ENCODE results near the gene HIP1R. TPM values are rescaled to one million over a fixed set of nuclear protein-coding genes. Genes with fewer than 3 reads are reported as not detected.

The HIP1R gene
- total and polyA plus RNA-seq, 10 of the 15 experiments (the other 5 are each of a cell fraction or from before 2014, with no cell fraction given), result 0.18 to 27.7 (median 11.7) TPM

DNA sequence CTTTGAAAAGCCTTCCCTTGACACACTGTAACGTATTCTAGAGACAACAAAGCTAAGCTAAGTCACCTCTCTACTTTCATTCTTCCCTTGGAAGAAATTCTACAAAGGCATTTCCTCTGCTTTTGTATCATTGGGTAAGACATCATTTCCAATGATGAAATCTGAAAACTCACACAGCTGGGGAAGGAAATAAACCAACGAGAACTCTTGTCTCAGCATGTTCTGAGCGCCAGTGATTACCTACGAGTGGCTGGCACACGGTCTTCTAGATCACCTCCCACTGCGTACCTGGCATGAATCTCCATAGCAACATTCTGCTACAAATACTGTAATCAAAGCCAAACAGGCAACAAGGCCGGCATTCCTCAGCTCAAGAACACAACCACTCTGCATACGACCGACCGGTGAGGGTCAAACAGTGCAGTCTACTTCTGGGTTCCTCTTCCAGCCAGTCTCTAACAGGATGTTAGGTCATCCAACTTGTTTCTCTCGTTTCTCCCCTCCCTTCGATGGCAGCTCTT is 53.0 kb downstream of the HIP1R start (continued):
- TF ChIP-seq PAX8 (IDR thresholded peaks at IDR 0.05), result no peak
- TF ChIP-seq IKZF1 (conservative IDR thresholded peaks at IDR 0.05), result no peak
- no peak for TF ChIP-seq SMC3 (IDR thresholded peaks at IDR 0.05; ENCODE audit: borderline replicate concordance, low read length)
- no peak for TF ChIP-seq SMARCA5 (IDR thresholded peaks at IDR 0.05)
- TF ChIP-seq CHD4 (IDR thresholded peaks at IDR 0.05), result no peak
- no peak for TF ChIP-seq ZNF384 (IDR thresholded peaks at IDR 0.05; ENCODE audit: borderline replicate concordance, low read depth, low read length)
- no peak for TF ChIP-seq POLR2AphosphoS5 (IDR thresholded peaks at IDR 0.05; ENCODE audit: low read length)

DNA sequence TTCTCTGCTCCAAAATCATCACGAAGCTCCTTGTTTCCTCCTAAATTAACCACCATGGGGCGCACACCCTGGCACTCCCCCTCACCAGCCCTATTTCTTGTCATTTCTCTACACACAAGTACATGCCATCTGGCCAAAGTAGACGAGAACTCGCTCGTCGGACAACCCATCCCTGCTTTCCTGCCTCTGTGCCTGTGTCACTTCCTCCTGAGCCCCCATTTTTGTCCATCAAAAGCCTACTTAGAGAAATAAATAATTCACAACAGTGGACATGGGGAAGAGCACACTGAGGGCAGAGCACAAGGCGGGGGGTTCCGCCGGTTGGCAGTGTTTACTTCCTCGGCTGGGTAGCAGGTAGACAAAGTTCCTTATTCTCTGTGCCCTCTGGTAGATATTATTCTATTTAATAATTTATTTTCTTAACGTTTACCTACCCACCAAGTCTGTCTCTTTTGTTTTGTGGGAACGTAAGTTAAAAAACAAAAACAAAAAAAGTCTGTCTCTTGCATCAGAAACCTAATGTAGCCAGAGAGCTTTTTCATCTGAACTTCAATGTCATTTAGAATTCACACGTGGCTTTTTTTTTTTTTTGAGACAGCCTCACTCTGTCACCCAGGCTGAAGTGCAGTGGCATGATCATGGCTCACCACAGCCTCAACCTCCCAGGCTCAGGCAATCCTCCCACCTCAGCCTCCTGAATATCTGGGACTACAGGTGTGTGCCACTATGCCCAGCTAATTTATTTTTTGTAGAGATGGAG is 54.7 kb downstream of the HIP1R start:
- H2AFZ ChIP-seq (ENCODE audit: control insufficient read depth, low read depth, low read length), result no peak overlapping the region
- ChIA-PET RAD21 (ENCODE audit: unreplicated experiment) (interaction anchor here (0.7 to 3.2 kb wide), 9 partner anchors 9 to 389 kb away, joined by 3 to 17 read pairs (median 3); partner anchors contain the start of gene ZCCHC8), POLR2A (interaction anchor here (0.7 to 4.5 kb wide), 7 partner anchors 8 to 344 kb away, joined by 3 to 23 read pairs (median 12); partner anchors contain the start of gene MTRFR), SMC1A (ENCODE audit: uncharacterized antibody, unreplicated experiment) (interaction anchor here (1.2 to 7.6 kb wide), 9 partner anchors 10 to 103 kb away, joined by 4 to 64 read pairs (median 6); no protein-coding TSS in a partner anchor), CTCF (interaction anchor here (1.6 to 12.3 kb wide), 5 partner anchors 8 to 63 kb away, joined by 4 to 107 read pairs (median 11); no protein-coding TSS in a partner anchor)
- DNase-seq (ENCODE audit: low read depth, low spot score) (no peak), ATAC-seq (no peak), FAIRE-seq (no peak)
- no peaks in the 10 kb centered on the region; the same call in 1 of the 2 replicates for H4K20me1 ChIP-seq (ENCODE audit: control insufficient read depth, insufficient read depth)
- no peaks in the 10 kb centered on the region for H3K9me3 ChIP-seq (replicated peaks; ENCODE audit: control insufficient read depth, insufficient read depth, low read length)
- 0 out of 2 replicates have a peak overlapping the region, but pooled peaks have one; percentile 22 for H3K27ac ChIP-seq (ENCODE audit: control insufficient read depth, insufficient read depth)
- no peak overlapping the region for H3K4me3 ChIP-seq
- peak overlapping the region; percentile 73 for H3K4me2 ChIP-seq (ENCODE audit: control insufficient read depth, insufficient read depth)
- H3K9ac ChIP-seq (ENCODE audit: control insufficient read depth, insufficient read depth, low read length), result peak overlapping the region; percentile 17; the same call in 1 of the 2 replicates
- 74% methylated on average over 13 of the region's 13 CpGs for WGBS (ENCODE audit: insufficient coverage, insufficient replicate concordance, low lambda C conversion rate, missing lambda C conversion rate)
- no TSS peak for BruUV-seq (replicated peaks)
- no peaks in the 10 kb centered on the region for H3K27me3 ChIP-seq (replicated peaks in 1 of 2; ENCODE audit: control insufficient read depth in 2 of 2, insufficient read depth in 2 of 2, low read length in 1 of 2)
- in situ Hi-C loops (cut with MboI), result no loop called here
- intact Hi-C loops (cut with micrococcal nuclease; ENCODE audit: unreplicated experiment), result loop anchor here (10.0 kb wide), 1 partner anchor 1885 kb away; no protein-coding TSS in a partner anchor
- TF ChIP-seq FOXK2 (IDR thresholded peaks at IDR 0.05), result no peak
- TF ChIP-seq, protein P1, sequence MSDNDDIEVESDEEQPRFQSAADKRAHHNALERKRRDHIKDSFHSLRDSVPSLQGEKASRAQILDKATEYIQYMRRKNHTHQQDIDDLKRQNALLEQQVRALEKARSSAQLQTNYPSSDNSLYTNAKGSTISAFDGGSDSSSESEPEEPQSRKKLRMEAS (IDR thresholded peaks at IDR 0.05; ENCODE audit: low read depth, low read length), result no peak
- TF ChIP-seq ZNF384 (IDR thresholded peaks at IDR 0.05; ENCODE audit: borderline replicate concordance, low read depth, low read length), result peak; percentile 12; the same call in 1 of the 2 replicates
- TF ChIP-seq YBX1 (IDR thresholded peaks at IDR 0.05), result no peak
- TF ChIP-seq, protein P2, sequence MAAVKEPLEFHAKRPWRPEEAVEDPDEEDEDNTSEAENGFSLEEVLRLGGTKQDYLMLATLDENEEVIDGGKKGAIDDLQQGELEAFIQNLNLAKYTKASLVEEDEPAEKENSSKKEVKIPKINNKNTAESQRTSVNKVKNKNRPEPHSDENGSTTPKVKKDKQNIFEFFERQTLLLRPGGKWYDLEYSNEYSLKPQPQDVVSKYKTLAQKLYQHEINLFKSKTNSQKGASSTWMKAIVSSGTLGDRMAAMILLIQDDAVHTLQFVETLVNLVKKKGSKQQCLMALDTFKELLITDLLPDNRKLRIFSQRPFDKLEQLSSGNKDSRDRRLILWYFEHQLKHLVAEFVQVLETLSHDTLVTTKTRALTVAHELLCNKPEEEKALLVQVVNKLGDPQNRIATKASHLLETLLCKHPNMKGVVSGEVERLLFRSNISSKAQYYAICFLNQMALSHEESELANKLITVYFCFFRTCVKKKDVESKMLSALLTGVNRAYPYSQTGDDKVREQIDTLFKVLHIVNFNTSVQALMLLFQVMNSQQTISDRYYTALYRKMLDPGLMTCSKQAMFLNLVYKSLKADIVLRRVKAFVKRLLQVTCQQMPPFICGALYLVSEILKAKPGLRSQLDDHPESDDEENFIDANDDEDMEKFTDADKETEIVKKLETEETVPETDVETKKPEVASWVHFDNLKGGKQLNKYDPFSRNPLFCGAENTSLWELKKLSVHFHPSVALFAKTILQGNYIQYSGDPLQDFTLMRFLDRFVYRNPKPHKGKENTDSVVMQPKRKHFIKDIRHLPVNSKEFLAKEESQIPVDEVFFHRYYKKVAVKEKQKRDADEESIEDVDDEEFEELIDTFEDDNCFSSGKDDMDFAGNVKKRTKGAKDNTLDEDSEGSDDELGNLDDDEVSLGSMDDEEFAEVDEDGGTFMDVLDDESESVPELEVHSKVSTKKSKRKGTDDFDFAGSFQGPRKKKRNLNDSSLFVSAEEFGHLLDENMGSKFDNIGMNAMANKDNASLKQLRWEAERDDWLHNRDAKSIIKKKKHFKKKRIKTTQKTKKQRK (IDR thresholded peaks at IDR 0.05; ENCODE audit: low read depth, low read length), result no peak
- TF ChIP-seq, protein P3, sequence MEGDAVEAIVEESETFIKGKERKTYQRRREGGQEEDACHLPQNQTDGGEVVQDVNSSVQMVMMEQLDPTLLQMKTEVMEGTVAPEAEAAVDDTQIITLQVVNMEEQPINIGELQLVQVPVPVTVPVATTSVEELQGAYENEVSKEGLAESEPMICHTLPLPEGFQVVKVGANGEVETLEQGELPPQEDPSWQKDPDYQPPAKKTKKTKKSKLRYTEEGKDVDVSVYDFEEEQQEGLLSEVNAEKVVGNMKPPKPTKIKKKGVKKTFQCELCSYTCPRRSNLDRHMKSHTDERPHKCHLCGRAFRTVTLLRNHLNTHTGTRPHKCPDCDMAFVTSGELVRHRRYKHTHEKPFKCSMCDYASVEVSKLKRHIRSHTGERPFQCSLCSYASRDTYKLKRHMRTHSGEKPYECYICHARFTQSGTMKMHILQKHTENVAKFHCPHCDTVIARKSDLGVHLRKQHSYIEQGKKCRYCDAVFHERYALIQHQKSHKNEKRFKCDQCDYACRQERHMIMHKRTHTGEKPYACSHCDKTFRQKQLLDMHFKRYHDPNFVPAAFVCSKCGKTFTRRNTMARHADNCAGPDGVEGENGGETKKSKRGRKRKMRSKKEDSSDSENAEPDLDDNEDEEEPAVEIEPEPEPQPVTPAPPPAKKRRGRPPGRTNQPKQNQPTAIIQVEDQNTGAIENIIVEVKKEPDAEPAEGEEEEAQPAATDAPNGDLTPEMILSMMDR (IDR thresholded peaks at IDR 0.05 in 2 of 3, conservative IDR thresholded peaks at IDR 0.05 in 1 of 3; ENCODE audit: control insufficient read depth in 2 of 3, extremely low read depth in 1 of 3, insufficient read depth in 1 of 3, low read depth in 3 of 3, low read length in 3 of 3), result no peak
- H3K4me1 ChIP-seq (ENCODE audit: control insufficient read depth, insufficient read depth, low read length), result peaks cover 36% of the 10 kb centered on the region
- peaks cover 65% of the 10 kb centered on the region for H3K79me2 ChIP-seq (ENCODE audit: control insufficient read depth, insufficient read depth, low read length)
- no peaks in the 10 kb centered on the region for H3K36me3 ChIP-seq (ENCODE audit: control insufficient read depth in 2 of 2, insufficient read depth in 2 of 2, low read length in 1 of 2)

Data from GM12878 (cell line).